GM12801 (cell line): Measurements from ENCODE around the gene LRRK1.

Experiments used
- CTCF ChIP-seq: IDR thresholded peaks from one replicate; pipeline ENCODE4 v1.5.1; 2011; ENCODE audit warnings: control low read depth; ENCODE audit not compliant: insufficient read length; ENCODE audit errors: extremely low read depth

The LRRK1 gene

GRCh38 chr15:100932676-100933348 is 13.7 kb downstream of the LRRK1 start:
- no peak for TF ChIP-seq CTCF

GRCh38 chr15:100934166-100934565 is 15.0 kb downstream of the LRRK1 start:
- no peak for TF ChIP-seq CTCF

GRCh38 chr15:100934726-100935125 is 15.6 kb downstream of the LRRK1 start:
- TF ChIP-seq CTCF = no peak

GRCh38 chr15:100937171-100937570 is 18.0 kb downstream of the LRRK1 start:
- TF ChIP-seq CTCF = no peak

GRCh38 chr15:100939791-100940190 is 20.6 kb downstream of the LRRK1 start:
- no peak for TF ChIP-seq CTCF

GRCh38 chr15:100940767-100941379 is 21.7 kb downstream of the LRRK1 start:
- no peak for TF ChIP-seq CTCF

- TF ChIP-seq CTCF = no peak
Observed at GRCh38 chr15:100941536-100941935, 22.4 kb downstream of the LRRK1 start.
